Progenitor cell of endocrine pancreas (in vitro differentiated cells): ENCODE results near the gene KIF25. TPM values are rescaled to one million over a fixed set of nuclear protein-coding genes. Genes with fewer than 3 reads are reported as not detected.

Source experiments
- DNase-seq: peaks from one replicate; pipeline ENCODE4 v3.0.0; 2021; ENCODE audit warnings: low spot score; ENCODE audit not compliant: unreplicated experiment
- H3K27ac Mint-ChIP-seq: 2 replicates; pipeline ENCODE4 v1.8.0; 2021; ENCODE audit warnings: mild to moderate bottlenecking, moderate library complexity, mixed read lengths
- H3K27me3 Mint-ChIP-seq: 2 replicates; pipeline ENCODE4 v1.8.0; 2021; ENCODE audit warnings: mixed read lengths
- H3K36me3 Mint-ChIP-seq: 2 replicates; pipeline ENCODE4 v1.8.0; 2022; ENCODE audit warnings: mixed read lengths; ENCODE audit not compliant: insufficient read depth
- H3K4me1 Mint-ChIP-seq: 2 replicates; pipeline ENCODE4 v1.8.0; 2021; ENCODE audit warnings: low read depth, mixed read lengths
- H3K4me3 Mint-ChIP-seq: 2 replicates; pipeline ENCODE4 v1.8.0; 2021; ENCODE audit warnings: low read depth, mild to moderate bottlenecking, moderate library complexity, mixed read lengths
- H3K9me3 Mint-ChIP-seq: 2 replicates; pipeline ENCODE4 v1.8.0; 2021; ENCODE audit warnings: low read depth, mixed read lengths
- total RNA-seq: library from RNA; stranded (reverse); gene quantifications from 2 replicates; pipeline ENCODE4 v1.2.1, GENCODE V29; 2021
- TF ChIP-seq, protein P1 (sequence below): fragments of 200-600 bp; sonication (generic); IDR thresholded peaks from one replicate; pipeline ENCODE4 v1.5.0; 2021; ENCODE audit warnings: antibody characterized with exemption, mild to moderate bottlenecking; ENCODE audit not compliant: unreplicated experiment

Gene KIF25
- total RNA-seq, 1 donor from 2014 or later = not detected

DNA sequence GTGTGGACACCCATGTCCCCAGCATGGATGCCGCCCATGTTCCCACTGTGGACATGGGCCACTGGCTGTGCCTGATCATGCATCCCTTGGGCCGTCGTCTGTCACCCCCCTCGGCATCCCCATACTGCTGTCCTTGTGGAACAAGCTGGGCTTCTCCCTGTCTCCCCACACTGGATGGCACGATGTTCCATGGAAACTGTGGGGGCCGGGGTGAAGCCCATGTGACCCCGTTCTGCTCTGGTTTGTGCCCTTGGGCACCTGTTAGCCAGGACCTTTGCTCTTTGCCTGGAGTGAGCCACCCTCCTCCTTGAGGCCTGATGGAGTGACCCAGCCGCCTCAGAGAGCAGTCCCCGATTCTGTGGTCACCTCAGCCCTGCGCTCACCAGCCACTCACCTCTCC, 89.1 kb downstream of the KIF25 start:
- Mint-ChIP-seq H3K4me3 (no peak overlapping the region), H3K36me3 (no peaks in the 10 kb centered on the region), H3K4me1 (peaks cover 26% of the 10 kb centered on the region), H3K27ac (no peak overlapping the region), H3K27me3 (peaks cover 11% of the 10 kb centered on the region), H3K9me3 (no peaks in the 10 kb centered on the region)
- DNase-seq = no peak
- TF ChIP-seq, protein P1, sequence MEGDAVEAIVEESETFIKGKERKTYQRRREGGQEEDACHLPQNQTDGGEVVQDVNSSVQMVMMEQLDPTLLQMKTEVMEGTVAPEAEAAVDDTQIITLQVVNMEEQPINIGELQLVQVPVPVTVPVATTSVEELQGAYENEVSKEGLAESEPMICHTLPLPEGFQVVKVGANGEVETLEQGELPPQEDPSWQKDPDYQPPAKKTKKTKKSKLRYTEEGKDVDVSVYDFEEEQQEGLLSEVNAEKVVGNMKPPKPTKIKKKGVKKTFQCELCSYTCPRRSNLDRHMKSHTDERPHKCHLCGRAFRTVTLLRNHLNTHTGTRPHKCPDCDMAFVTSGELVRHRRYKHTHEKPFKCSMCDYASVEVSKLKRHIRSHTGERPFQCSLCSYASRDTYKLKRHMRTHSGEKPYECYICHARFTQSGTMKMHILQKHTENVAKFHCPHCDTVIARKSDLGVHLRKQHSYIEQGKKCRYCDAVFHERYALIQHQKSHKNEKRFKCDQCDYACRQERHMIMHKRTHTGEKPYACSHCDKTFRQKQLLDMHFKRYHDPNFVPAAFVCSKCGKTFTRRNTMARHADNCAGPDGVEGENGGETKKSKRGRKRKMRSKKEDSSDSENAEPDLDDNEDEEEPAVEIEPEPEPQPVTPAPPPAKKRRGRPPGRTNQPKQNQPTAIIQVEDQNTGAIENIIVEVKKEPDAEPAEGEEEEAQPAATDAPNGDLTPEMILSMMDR = no peak

DNA sequence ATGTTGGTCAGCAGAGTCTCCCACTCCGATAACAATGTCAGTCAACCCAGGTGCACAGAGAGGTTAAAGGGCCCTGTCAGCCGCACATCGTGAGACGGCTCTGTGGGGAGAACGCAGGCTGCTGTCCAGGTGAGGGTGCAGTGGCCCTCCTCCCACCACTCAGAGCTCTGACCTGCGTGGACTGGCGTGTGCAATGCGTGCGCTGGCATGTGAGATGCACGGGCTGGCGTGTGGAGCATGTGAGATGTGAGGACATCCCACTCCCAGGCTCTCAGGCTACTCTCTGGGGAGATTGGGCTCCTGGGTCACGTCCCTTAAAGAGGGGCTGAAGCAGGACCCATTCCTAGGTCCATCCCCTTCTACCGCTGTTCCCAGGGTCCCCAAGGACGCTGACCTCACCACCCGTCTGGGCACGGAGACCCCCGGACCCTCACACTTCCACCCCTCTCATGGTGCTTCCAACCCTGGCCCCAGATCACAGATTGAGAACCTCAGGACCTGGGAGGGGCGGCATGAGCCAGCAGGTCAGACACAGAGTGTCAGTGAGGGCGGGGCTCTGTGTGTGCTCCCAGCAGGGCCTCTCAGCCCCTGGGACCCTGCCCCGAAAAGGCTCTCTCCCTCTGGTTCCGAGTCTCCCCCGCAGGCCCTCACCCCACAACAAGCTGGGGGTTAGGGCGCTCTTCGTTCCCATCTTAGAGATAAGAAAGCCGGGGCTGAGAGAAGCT, 90.1 kb downstream of the KIF25 start:
- no peak overlapping the region for H3K4me3 Mint-ChIP-seq
- H3K27ac Mint-ChIP-seq = no peak overlapping the region
- H3K27me3 Mint-ChIP-seq = peaks cover 10% of the 10 kb centered on the region
- TF ChIP-seq, protein P1 = no peak
- DNase-seq = no peak
- H3K9me3 Mint-ChIP-seq = no peaks in the 10 kb centered on the region
- no peaks in the 10 kb centered on the region for H3K36me3 Mint-ChIP-seq
- H3K4me1 Mint-ChIP-seq = peaks cover 26% of the 10 kb centered on the region

DNA sequence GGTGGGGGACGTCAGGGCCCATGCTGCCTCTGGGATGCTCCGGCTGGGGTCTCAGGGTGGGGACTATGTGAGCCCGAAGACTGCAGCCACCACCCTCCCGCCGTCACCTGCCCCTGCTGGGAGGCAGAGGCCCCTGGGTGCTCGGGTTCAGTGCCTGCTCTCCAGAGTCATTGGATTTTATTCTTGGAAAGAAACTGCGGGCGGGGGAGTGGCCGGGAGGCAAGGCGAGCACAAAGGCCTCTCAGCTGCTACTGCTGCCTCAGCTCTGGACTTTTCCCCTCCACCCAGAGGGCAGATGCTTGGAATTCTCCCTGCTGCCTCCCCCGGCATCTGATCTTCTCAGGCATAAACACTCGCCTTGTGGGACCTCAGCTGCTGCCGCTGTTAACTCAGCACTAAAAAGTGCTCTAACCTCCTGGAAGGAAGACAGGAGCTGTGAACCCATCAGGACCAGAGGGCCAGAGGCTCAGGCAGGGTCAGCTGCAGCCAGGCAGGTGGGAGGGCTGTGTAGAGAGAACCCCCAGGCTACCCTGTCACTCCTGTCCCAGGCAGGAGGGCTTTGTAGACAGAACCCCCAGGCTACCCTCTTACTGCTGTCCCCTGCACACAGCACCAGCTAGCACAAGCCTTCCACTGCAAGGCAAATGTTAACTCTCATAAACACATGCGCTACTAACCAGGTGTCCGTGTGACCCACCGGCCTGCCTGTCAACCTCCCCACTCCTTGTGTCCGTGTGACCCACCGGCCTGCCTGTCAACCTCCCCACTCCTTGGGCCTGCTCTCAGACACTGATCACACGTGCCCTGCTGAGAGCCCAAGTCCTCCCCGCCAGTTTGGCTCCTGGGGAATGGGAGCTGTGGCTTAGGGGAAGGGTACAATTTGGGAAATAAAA, 90.9 kb downstream of the KIF25 start:
- TF ChIP-seq, protein P1 = no peak
- DNase-seq = no peak
- H3K36me3 Mint-ChIP-seq = no peaks in the 10 kb centered on the region
- H3K4me3 Mint-ChIP-seq = no peak overlapping the region
- H3K4me1 Mint-ChIP-seq = peaks cover 21% of the 10 kb centered on the region
- H3K27me3 Mint-ChIP-seq = peaks cover 7% of the 10 kb centered on the region
- no peaks in the 10 kb centered on the region for H3K9me3 Mint-ChIP-seq
- H3K27ac Mint-ChIP-seq = peak overlapping the region; percentile 29

DNA sequence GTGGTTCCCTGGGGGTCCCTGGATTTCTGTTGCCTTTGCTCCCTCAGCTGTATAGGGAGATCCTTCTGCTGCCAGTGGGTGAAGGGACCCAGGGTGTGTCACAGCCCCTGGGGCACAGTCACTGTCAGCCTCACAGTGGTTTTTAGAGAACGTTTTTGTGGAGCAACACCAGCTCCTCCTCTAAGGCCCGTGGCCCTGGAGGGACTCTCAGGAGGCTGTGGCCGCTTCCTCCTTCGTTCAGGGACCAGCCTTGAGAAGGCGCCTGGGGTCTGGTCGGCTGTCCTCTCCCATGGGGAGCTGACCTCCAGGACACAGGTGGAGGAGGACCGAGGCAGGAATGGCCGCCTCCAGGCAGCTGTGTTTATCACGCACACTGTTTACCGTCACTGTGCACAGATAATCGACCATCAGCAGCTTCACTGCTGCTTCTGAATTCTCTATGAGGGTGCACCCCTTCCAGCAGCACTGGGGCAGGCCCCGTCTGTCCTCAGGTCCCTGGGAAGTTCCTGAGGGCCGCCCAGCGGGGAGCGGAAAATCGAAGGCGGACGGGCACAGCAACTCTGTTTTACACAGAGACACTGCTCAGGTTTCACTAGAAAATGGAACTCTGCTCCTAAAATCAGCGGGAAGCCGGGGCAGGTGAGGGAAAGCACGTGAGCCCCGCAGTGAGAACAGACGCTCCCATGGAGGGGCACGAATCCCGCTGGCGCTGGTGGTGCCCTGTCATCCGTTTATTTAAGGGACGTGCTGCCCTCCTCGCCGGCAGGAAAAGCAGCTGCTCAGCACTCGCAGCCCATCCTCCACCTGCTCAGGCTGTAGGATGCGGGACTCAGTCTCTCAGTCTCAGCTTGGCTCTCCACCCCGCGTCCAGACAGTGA, 92.0 kb downstream of the KIF25 start:
- TF ChIP-seq, protein P1 = no peak
- Mint-ChIP-seq H3K36me3 (no peaks in the 10 kb centered on the region), H3K4me3 (no peak overlapping the region), H3K4me1 (peaks cover 17% of the 10 kb centered on the region), H3K27ac (no peak overlapping the region), H3K9me3 (no peaks in the 10 kb centered on the region), H3K27me3 (peaks cover 4% of the 10 kb centered on the region)
- DNase-seq = no peak
